GM18499 (cell line): ENCODE results near the gene SLX1A.
"Not testable (repeated sequence)": the region's sequence is repeated elsewhere in the genome, so short reads cannot be mapped to it uniquely, and the experiment has no call there.

Experiments
- ATAC-seq: cut with Tn5 transposase; IDR thresholded peaks from one replicate; pipeline ENCODE4 v1.9.1; 2021; ENCODE audit warnings: moderate number of reproducible peaks; ENCODE audit not compliant: insufficient read depth, unreplicated experiment

SLX1A gene

DNA sequence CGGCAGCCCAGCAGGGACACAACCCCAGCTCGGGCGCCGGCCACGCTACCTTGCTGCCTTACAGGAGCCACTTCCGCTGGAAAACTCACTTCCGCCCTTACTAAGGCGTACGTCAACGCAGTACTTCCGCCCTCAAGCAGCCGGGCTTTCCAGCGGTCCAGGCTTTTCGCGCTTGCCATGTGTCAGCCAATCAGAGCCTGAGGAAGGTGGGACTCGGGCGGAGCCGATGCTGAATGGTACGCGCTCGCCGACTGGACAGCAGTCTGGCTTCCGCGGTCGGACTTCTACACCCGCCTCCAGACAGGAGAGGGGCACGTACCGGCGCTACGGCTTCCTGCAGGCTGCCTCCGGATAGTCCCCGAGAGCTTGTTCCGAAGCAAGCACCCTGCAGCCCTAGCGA, at the start of gene SLX1A, which contains the start of gene BOLA2B:
SLX1A (plus strand) TSS at position 261 of the 400 bp plus-strand sequence. CDS start 210 bp downstream, outside the sequence.
BOLA2B (minus strand) TSS at position 52 of the 400 bp plus-strand sequence. CDS start 71 bp downstream, outside the sequence.
- peak; percentile 78 for ATAC-seq

DNA sequence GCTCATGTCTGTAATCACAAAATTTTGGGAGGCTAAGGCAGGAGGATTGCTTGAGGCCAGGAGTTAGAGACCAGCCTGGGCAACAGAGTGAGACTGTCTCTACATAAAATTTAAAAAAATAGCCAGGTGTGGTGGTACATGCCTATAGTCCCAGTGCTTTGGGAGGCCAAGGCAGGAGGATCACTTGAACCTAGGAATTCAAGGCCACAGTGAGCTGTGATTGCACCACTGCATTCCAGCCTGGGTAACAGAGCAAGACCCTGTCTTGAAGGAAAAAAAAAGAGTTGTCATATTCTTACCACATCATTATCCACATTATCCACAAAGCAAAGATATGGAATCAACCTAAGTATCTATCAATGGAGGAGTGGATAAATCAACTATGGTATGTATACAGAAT, 49.7 kb upstream of the SLX1A start:
- ATAC-seq: no peak

DNA sequence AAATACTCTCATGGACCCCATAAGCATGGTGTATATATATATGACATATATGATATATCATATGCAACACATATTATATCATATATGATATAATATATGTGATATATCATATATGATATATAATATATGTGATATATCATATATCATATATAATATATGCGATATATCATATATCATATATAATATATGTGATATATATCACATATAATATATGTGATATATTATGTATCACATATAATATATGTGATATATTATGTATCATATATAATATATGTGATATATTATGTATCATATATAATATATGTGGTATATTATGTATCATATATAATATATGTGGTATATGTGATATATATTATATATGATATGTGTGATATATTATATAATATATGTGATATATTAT, 48.8 kb upstream of the SLX1A start:
- ATAC-seq: no peak

DNA sequence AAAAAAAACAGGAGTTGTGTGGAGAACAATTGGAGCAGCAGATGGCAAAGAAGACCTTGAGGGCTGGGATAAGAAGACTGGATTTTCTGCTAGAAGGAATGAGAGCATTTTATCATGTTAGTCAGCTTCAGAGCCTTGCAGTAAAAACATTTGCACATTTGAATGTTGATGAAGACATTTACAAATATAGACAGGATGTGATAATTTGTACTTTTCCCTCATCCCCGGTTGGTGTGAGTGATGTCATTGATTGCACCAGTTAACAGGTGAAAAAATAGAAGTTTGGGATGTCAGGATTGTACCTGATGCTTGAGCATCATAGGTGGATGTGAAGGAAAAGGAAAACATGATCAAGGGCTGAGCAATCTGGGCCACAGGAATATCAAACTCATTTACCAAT, 48.0 kb upstream of the SLX1A start:
- ATAC-seq: no peak

DNA sequence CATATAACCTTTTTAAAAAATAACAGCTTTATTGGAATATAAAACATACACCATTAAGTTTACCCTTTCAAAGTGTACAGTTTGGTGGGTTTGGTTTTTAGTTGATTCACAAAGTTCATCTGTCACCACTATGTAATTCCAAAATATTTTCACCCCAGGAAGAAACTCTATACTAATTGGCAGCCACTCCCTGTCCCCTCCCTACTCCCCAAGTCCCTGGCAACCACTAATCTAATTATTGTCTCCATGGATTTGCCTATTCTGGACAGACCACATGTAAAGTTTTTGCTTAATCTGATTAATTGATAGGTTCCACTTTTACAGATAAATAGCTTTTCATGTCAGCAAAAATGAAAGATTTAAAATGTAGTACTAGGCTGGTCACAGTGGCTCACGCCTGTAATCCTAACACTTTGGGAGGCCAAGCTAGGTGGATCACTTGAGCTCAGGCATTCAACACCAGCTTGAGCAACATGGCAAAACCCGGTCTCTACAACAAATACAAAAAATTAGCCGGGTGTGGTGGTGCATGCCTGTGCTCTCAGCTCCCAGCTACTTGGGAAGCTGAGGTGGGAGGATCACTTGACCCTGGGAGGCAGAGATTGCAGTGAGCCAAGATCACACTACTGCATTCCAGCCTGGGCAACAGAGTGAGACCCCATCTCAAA, 45.7 kb upstream of the SLX1A start:
- no peak for ATAC-seq

DNA sequence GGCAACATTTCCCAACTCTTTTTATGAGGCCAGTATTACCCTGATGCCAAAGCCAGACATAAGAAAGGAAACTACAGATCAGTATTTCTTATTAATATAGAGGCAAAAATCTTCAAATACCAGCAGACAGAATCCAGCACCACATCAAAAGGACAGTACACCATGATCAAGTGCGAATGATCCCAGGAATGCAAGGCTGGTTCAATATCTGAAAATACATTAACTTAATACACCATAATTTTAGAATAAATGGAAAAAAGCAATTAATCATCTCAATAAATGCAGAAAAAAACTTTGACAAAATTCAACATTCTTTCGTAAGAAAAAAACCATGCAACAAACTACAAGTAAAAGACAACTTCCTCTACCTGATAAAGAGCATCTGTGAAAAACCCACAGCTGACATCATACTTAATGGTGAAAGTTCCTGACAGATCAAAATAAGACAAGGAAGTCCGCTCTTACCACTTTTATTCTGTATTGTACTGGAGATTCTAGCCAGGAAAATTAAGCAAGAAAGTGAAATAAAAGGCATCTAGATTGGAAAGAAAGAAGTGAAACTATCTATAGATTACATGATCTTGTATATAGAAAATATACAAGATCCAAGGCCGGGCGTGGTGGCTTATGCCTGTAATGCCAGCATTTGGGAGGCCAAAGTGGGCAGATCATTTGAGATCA, 44.3 kb upstream of the SLX1A start:
- ATAC-seq: no peak

DNA sequence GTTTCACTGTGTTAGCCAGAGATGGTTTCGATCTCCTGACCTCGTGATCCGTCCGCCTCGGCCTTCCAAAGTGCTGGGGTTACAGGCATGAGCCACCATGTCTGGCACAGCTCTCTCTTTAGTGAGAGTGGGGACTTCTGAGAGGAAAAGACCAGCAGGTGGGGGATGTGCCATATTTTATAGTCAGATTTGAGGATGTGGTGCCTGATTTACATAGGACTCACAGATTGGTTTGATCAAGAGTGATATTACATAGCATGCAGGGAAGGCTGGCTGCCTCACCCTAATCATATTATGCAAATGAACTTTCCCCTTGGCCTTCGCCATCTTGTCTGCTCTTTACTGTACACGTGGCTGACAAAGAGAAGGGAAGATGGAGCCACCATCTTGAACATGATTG, 42.6 kb upstream of the SLX1A start:
- no peak for ATAC-seq

DNA sequence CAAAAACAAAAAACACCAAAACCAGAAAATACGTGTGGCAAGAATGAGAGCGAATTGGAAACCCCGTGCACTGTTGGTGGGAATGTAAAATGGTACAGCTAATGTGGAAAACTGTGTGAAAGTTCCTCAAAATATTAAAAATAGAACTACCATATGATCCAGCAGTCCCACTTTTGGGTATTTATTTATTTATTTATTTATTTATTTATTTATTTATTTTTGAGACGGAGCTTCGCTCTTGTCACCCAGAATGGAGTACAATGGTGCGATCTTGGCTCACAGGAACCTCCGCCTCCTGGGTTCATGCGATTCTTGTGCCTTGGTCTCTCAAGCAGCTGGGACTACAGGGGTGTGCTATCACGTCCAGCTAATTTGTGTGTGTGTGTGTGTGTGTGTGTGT, 41.2 kb upstream of the SLX1A start:
- no peak for ATAC-seq

DNA sequence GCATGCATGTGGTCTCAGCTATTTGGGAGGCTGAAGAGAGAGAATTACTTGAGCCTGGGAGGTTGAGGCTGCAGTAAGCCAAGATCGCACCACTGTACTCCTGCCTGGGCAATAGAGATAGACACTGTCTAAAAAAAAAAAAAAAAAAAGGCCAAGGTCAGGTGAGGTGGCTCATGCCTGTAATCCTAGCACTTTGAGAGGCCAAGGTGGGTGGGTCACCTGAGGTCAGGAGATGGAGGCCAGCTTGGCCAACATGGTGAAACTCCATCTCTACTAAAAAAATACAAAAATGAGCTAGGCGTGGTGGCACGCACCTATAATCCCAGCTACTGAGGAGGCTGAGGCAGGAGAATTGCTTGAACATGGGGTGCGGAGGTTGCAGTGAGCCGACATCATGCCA, 38.5 kb upstream of the SLX1A start:
- no peak for ATAC-seq

DNA sequence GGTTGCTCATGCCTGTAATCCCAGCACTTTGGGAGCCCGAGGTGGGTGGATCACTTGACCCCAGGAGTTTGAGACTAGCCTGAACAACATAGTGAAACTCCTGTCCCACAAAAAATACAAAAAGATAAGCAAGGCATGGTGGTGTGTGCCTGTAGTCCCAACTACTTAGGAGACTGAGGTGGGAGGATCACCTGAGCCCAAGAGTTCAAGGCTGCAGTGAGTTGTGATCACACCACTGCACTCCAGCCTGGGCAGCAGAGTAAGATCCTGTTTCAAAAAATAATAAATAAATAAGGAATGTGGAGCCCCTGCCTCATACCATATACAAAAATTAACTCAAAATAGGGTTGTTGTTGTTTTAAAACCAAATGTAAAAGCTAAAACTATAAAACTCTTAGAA, 36.5 kb upstream of the SLX1A start:
- no peak for ATAC-seq

DNA sequence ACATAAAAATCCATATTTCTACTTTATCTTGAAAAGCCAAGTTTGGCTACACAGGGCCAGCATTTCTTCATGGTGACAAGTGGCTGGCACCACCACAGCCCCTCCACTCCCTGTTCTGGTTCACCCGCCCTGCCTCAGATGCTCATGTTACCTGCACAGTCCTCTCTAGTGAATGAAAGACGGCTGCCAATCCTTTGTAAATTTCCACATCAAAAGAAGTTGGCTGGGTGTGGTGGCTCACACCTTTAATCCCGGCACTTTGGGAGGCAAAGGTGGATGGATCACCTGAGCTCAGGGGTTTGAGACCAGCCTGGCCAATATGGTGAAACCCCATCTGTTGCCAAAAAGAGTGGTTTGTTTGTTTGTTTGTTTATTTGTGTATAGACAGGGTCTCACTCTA, 30.1 kb upstream of the SLX1A start:
- no peak for ATAC-seq

DNA sequence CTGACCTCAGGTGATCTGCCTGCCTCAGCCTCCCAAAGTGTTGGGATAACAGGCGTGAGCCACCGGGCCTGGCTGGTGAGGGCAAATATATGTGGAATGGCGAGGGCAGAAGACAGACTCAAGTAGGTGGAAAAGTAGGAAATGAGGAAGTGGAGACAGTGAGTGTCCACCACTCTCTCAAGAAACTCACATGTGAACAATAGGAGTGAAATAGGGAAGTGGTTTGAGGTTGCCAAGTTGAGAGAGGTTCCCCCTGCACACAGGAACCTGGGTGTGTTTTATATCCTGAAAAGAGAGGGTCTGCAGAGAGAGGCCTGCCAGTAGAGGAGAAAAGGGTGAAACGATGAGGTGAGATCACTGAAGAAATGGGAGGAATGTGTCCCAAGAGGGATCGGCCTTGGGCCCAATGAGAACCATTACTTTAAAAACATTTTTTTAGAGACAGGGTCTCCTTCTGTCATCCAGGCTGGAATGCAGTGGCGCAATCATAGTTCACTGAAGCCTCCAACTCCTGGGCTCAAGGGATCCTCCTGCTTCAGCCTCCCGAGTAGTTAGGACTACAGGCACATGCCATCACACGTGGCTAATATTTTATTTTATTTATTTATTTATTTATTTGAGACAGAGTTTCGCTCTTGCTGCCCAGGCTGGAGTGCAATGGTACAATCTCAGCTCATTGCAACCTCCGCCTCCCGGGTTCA, 27.3 kb upstream of the SLX1A start:
- ATAC-seq: no peak

DNA sequence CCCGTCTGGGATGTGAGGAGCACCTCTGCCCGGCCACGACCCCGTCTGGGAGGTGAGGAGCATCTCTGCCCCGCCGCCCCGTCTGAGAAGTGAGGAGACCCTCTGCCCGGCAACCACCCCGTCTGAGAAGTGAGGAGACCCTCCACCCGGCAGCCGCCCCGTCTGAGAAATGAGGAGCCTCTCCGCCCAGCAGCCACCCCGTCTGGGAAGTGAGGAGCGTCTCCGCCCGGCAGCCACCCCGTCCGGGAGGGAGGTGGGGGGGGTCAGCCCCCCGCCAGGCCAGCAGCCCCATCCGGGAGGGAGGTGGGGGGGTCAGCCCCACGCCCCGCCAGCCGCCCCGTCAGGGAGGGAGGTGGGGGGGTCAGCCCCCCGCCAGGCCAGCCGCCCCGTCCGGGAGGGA, 24.9 kb upstream of the SLX1A start:
- not testable (repeated sequence) for ATAC-seq

DNA sequence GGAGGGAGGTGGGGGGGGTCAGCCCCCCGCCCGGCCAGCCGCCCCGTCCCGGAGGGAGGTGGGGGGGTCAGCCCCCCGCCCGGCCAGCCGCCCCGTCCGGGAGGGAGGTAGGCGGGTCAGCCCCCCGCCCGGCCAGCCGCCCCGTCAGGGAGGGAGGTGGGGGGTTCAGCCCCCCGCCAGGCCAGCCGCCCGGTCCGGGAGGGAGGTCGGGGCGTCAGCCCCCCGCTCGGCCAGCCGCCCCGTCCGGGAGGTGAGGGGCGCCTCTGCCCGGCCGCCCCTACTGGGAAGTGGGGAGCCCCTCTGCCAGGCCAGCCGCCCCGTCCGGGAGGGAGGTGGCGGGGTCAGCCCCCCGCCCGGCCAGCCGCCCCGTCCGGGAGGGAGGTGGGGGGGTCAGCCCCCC, 24.3 kb upstream of the SLX1A start:
- not testable (repeated sequence) for ATAC-seq

DNA sequence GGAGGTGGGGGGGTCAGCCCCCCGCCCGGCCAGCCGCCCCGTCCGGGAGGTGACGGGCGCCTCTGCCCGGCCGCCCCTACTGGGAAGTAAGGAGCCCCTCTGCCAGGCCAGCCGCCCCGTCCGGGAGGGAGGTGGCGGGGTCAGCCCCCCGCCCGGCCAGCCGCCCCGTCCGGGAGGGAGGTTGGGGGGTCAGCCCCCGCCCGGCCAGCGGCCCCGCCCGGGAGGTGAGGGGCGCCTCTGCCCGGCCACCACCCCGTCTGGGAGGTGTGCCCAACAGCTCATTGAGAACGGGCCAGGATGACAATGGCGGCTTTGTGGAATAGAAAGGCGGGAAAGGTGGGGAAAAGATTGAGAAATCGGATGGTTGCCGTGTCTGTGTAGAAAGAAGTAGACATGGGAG, 23.5 kb upstream of the SLX1A start:
- ATAC-seq: not testable (repeated sequence)

DNA sequence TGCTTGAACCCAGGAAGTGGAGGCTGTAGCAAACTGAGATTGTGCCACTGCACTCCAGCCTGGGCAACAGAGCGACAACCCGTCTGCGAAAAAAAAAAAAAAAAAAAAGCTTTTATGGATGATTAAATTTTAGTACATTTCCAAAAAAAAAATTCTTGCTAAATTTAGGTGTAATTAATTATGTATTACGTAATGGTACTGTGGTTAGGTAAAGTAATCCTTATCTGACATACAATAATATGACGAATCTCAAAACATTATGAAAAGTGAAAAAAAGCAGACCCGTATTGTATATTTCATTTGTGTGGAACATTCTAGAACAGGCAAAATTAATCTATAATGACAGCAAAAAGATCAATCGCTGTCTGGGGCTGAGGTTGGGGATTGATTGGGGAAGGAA, 20.6 kb upstream of the SLX1A start:
- ATAC-seq: no peak

DNA sequence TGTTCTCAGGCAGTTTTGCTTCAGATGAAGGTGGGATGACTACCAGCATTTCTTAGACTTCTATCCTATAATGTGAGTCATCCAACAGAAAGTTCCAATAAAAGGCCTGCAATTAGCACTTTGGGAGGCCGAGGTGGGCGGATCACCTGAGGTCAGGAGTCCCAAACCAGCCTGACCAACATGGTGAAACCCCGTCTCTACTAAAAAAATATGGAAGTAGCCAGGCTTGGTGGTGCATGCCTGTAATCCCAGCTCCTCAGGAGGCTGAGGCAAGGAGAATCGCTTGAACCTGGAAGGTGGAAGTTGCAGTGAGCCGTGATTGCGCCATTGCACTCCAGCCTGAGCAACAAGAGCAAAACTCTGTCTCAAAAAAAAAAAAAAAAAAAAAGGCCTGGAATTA, 16.8 kb upstream of the SLX1A start:
- not testable (repeated sequence) for ATAC-seq

DNA sequence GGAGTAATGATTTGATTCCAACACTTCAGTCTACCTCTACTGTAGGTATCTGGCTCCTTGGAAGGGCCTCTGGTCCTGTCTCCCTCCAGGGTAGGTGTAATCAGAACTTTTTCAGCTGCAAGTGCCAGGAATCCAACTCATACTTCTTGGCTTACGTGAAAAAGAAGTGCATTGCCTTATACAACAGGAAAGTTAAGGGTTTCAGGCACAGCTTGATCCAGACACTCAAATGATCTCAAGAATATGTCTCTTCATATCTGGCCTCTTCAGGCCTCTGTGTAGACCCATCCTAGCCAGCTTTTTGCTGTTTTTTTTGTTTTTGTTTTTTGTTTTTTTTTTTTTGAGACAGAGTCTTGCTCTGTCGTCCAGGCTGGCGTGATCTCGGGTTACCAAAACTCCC, 14.5 kb upstream of the SLX1A start:
- no peak for ATAC-seq

DNA sequence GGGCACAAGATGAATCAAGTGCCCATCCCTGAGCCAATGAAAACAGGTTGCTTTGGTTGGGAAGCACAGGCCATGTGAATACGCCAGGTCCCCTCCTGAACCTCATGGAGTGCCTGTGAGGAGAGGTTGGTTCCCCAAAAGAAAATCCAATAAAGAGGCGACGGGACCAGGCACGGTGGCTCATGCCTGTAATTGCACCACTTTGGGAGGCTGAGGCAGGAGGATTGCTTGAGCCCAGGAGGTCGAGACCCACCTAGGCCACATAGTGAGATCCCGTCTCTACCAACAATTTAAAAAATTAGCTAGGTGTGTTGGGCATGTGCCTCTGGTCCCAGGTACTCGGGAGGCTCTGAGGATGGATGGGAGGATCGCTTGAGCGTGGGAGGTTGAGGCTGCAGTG, 13.7 kb upstream of the SLX1A start:
- no peak for ATAC-seq

DNA sequence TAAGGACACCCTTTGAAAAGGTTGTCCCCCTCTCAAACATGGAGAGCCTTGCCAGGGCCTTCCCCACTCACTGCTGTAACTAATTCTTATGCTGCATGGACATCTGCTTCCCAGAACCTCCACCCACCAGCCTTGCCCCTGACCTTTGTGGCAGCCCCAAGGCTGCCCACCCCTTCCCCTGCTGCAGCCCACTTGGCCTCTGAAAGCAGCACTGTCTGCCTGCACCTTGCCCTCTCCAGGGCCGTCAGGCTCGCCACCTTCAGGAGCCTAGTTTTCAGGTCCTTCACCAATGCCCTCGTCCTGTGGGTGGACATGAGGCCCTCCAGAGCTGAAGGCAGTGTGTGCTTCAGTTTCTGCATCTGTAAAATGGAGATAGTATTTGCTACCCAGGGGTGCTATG, 12.9 kb upstream of the SLX1A start:
- ATAC-seq: no peak
